Measurements from ENCODE around the gene SYT2.

- no peak for TF ChIP-seq CTCF (IDR thresholded peaks at IDR 0.05)
- no peak for TF ChIP-seq TEAD1 (CRISPR knock-in tag; IDR thresholded peaks at IDR 0.05)
- no peak for TF ChIP-seq E2F5 (CRISPR knock-in tag; IDR thresholded peaks at IDR 0.05)
- no peak for TF ChIP-seq E2F4 (CRISPR knock-in tag; IDR thresholded peaks at IDR 0.05; ENCODE audit: borderline replicate concordance, low read depth)
- TF ChIP-seq FOXJ3 (CRISPR knock-in tag; IDR thresholded peaks at IDR 0.05; ENCODE audit: borderline replicate concordance): no peak
- TF ChIP-seq SP1 (CRISPR knock-in tag; conservative IDR thresholded peaks at IDR 0.05): no peak
- no peak for TF ChIP-seq PRRX2 (CRISPR knock-in tag; IDR thresholded peaks at IDR 0.05)
- TF ChIP-seq FOXK1 (CRISPR knock-in tag; IDR thresholded peaks at IDR 0.05): no peak
- no peak for TF ChIP-seq CREB1 (CRISPR knock-in tag; IDR thresholded peaks at IDR 0.05)
- TF ChIP-seq ZNF281 (CRISPR knock-in tag; IDR thresholded peaks at IDR 0.05): no peak
- no peak for TF ChIP-seq ELF4 (CRISPR knock-in tag; IDR thresholded peaks at IDR 0.05; ENCODE audit: low read depth)
- no peak for TF ChIP-seq ATF3 (CRISPR knock-in tag; conservative IDR thresholded peaks at IDR 0.05)
Observed at GRCh38 chr1:202561726-202562443, 148.4 kb downstream of the SYT2 start.

Measured in WTC11 (cell line).